Mesenchymal stem cell (in vitro differentiated cells and primary cell): ENCODE measurements around the gene PRR7.

Experiments
- DNase-seq: peaks from one replicate; pipeline ENCODE4 v3.0.0-alpha.2; 2013
- H2AFZ ChIP-seq: one replicate; pipeline ENCODE4 v1.6.1; 2013; ENCODE audit warnings: low read depth, mild to moderate bottlenecking, control low read depth, inconsistent platforms, low read length, moderate library complexity
- H2AK5ac ChIP-seq: 2 replicates; pipeline ENCODE4 v1.6.1; 2013; ENCODE audit warnings: low read length, moderate library complexity, mild to moderate bottlenecking, inconsistent platforms; ENCODE audit not compliant: severe bottlenecking
- H2BK120ac ChIP-seq: one replicate; pipeline ENCODE4 v1.6.1; 2013; ENCODE audit warnings: low read depth, mild to moderate bottlenecking, inconsistent platforms, low read length, moderate library complexity
- H2BK12ac ChIP-seq, 2 experiments: one replicate each; pipeline ENCODE4 v1.6.1; 2013; ENCODE audit warnings: inconsistent platforms in 2 of 2, low read length in 2 of 2, mild to moderate bottlenecking in 2 of 2, moderate library complexity in 2 of 2, control low read depth in 1 of 2
- H2BK15ac ChIP-seq: one replicate; pipeline ENCODE4 v1.6.1; 2013; ENCODE audit warnings: mild to moderate bottlenecking, low read depth, inconsistent platforms; ENCODE audit not compliant: poor library complexity, severe bottlenecking
- H2BK5ac ChIP-seq: 2 replicates; pipeline ENCODE4 v1.6.1; 2013; ENCODE audit warnings: low read depth, mild to moderate bottlenecking, low read length, control low read depth, inconsistent platforms; ENCODE audit not compliant: poor library complexity, severe bottlenecking
- H3K14ac ChIP-seq, 2 experiments: one replicate each; pipeline ENCODE4 v1.6.1; 2013; ENCODE audit warnings: inconsistent platforms in 2 of 2, low read length in 2 of 2, control low read depth in 1 of 2, mild to moderate bottlenecking in 1 of 2, moderate library complexity in 1 of 2
- H3K18ac ChIP-seq, 2 experiments: one replicate each; pipeline ENCODE4 v1.6.1; 2013; ENCODE audit warnings: inconsistent platforms in 2 of 2, low read length in 2 of 2, control low read depth in 1 of 2, low read depth in 1 of 2, mild to moderate bottlenecking in 1 of 2
- H3K23ac ChIP-seq, 2 experiments: one replicate each; pipeline ENCODE4 v1.6.1; 2013; ENCODE audit warnings: inconsistent platforms in 2 of 2, low read length in 2 of 2, mild to moderate bottlenecking in 2 of 2, moderate library complexity in 2 of 2, control low read depth in 1 of 2
- H3K27ac ChIP-seq: 2 replicates; pipeline ENCODE4 v1.5.1; 2013; ENCODE audit warnings: mild to moderate bottlenecking, moderate library complexity, low read length, control low read depth, inconsistent platforms; ENCODE audit not compliant: poor library complexity, severe bottlenecking
- H3K27me3 ChIP-seq, 2 experiments: 2 replicates each; pipeline versions ENCODE4 v1.6.1 to v1.7.0; 2013; ENCODE audit warnings: low read length in 2 of 2, mild to moderate bottlenecking in 2 of 2, moderate library complexity in 2 of 2, control low read depth in 1 of 2, inconsistent platforms in 1 of 2; ENCODE audit not compliant: control insufficient read depth in 1 of 2, insufficient read depth in 1 of 2
- H3K36me3 ChIP-seq, 2 experiments: 2 replicates each; pipeline versions ENCODE4 v1.6.1 to v1.7.0; 2013; ENCODE audit warnings: low read length in 2 of 2, control low read depth in 1 of 2, inconsistent platforms in 1 of 2, low read depth in 1 of 2, mild to moderate bottlenecking in 1 of 2; ENCODE audit not compliant: insufficient read depth in 2 of 2, control insufficient read depth in 1 of 2
- H3K4ac ChIP-seq, 2 experiments: one replicate each; pipeline ENCODE4 v1.6.1; 2013; ENCODE audit warnings: inconsistent platforms in 2 of 2, low read length in 2 of 2, mild to moderate bottlenecking in 2 of 2, moderate library complexity in 2 of 2, control low read depth in 1 of 2, low read depth in 1 of 2
- H3K4me1 ChIP-seq: 2 replicates; pipeline ENCODE4 v1.6.1; 2013; ENCODE audit warnings: low read depth, low read length, control low read depth; ENCODE audit not compliant: control insufficient read depth, insufficient read depth
- H3K4me2 ChIP-seq: 2 replicates; pipeline ENCODE4 v1.6.1; 2013; ENCODE audit warnings: low read length, mild to moderate bottlenecking, inconsistent platforms; ENCODE audit not compliant: poor library complexity, severe bottlenecking
- H3K4me3 ChIP-seq, 2 experiments: 2 replicates each; pipeline versions ENCODE4 v1.5.1 to v1.7.0; 2013; ENCODE audit warnings: low read length in 2 of 2, mild to moderate bottlenecking in 2 of 2, control low read depth in 1 of 2, low read depth in 1 of 2; ENCODE audit not compliant: insufficient read depth in 1 of 2
- H3K79me1 ChIP-seq: replicated peaks from 2 replicates; pipeline ENCODE4 v1.6.1; 2013; ENCODE audit warnings: mild to moderate bottlenecking, control low read depth, low read length, inconsistent platforms; ENCODE audit not compliant: poor library complexity, severe bottlenecking
- H3K9ac ChIP-seq: 2 replicates; pipeline ENCODE4 v1.7.0; 2013; ENCODE audit warnings: mild to moderate bottlenecking, low read length, moderate library complexity
- H3K9me3 ChIP-seq: 2 replicates; pipeline ENCODE4 v1.7.0; 2013; ENCODE audit warnings: mild to moderate bottlenecking, low read length; ENCODE audit not compliant: control insufficient read depth
- H4K8ac ChIP-seq: one replicate; pipeline ENCODE4 v1.6.1; 2013; ENCODE audit warnings: inconsistent platforms, mild to moderate bottlenecking, low read length, moderate library complexity
- H4K91ac ChIP-seq: one replicate; pipeline ENCODE4 v1.6.1; 2013; ENCODE audit warnings: mild to moderate bottlenecking, low read length, inconsistent platforms
- WGBS: methylation state at CpG from one replicate; pipeline ENCODE4 v1.1.7; 2013; ENCODE audit warnings: mixed read lengths; 5-methylcytosine and 5-hydroxymethylcytosine counted together

PRR7 gene

GRCh38 chr5:177498013-177498787, 51.6 kb downstream of the PRR7 start:
- H2BK15ac ChIP-seq, result peak overlapping the region; percentile 26
- H3K4me3 ChIP-seq, result peak overlapping the region; percentile 61 to 82
- peak overlapping the region; percentile 55 for H3K27ac ChIP-seq
- H3K27me3 ChIP-seq, result no peaks in the 10 kb centered on the region
- H3K4me2 ChIP-seq, result peak overlapping the region; percentile 78
- H2BK120ac ChIP-seq, result peak overlapping the region; percentile 39
- peak overlapping the region; percentile 73 for H2AFZ ChIP-seq
- peak overlapping the region in 1 of 2 experiments; percentile 90 for H3K14ac ChIP-seq
- DNase-seq, result peak; percentile 50
- H3K36me3 ChIP-seq, result peaks cover 18 to 27% of the 10 kb centered on the region in 2 experiments
- peak overlapping the region; percentile 66 to 76 for H3K4ac ChIP-seq
- WGBS, result 12% methylated on average over 38 of the region's 48 CpGs
- peak overlapping the region; percentile 83 for H4K91ac ChIP-seq
- no peak overlapping the region for H2BK5ac ChIP-seq
- peak overlapping the region; percentile 80 for H4K8ac ChIP-seq
- H3K79me1 ChIP-seq, result peaks cover 7% of the 10 kb centered on the region
- H3K4me1 ChIP-seq, result peaks cover 38% of the 10 kb centered on the region
- H3K23ac ChIP-seq, result peak overlapping the region in 1 of 2 experiments; percentile 3
- H3K18ac ChIP-seq, result peak overlapping the region; percentile 93 to 96
- H3K9me3 ChIP-seq, result no peaks in the 10 kb centered on the region
- peak overlapping the region; percentile 77 for H3K9ac ChIP-seq
- peak overlapping the region; percentile 60 for H2AK5ac ChIP-seq
- H2BK12ac ChIP-seq, result peak overlapping the region; percentile 75 to 98

GRCh38 chr5:177499842-177500241, 53.2 kb downstream of the PRR7 start:
- H3K36me3 ChIP-seq, result peaks cover 8 to 33% of the 10 kb centered on the region in 2 experiments
- peak overlapping the region in 1 of 2 experiments; percentile 61 for H3K23ac ChIP-seq
- H2AK5ac ChIP-seq, result no peak overlapping the region
- DNase-seq, result no peak
- H2BK15ac ChIP-seq, result no peak overlapping the region
- H3K27me3 ChIP-seq, result no peaks in the 10 kb centered on the region
- no peak overlapping the region for H3K4ac ChIP-seq
- peaks cover 27% of the 10 kb centered on the region for H3K4me1 ChIP-seq
- no peak overlapping the region for H3K27ac ChIP-seq
- H3K4me2 ChIP-seq, result no peak overlapping the region
- H2BK12ac ChIP-seq, result no peak overlapping the region
- H2BK120ac ChIP-seq, result no peak overlapping the region
- H3K14ac ChIP-seq, result no peak overlapping the region
- peaks cover 7% of the 10 kb centered on the region for H3K79me1 ChIP-seq
- no peak overlapping the region for H3K4me3 ChIP-seq
- H4K91ac ChIP-seq, result peak overlapping the region; percentile 11
- no peak overlapping the region for H2AFZ ChIP-seq
- no peak overlapping the region for H4K8ac ChIP-seq
- 88% methylated on average over 6 of the region's 6 CpGs for WGBS
- no peak overlapping the region for H3K9ac ChIP-seq
- no peaks in the 10 kb centered on the region for H3K9me3 ChIP-seq
- no peak overlapping the region for H3K18ac ChIP-seq
- H2BK5ac ChIP-seq, result no peak overlapping the region

- H4K91ac ChIP-seq, result no peak overlapping the region
- WGBS, result 31% methylated on average over 10 of the region's 10 CpGs
- H2BK15ac ChIP-seq, result no peak overlapping the region
- no peak overlapping the region for H2AK5ac ChIP-seq
- H2AFZ ChIP-seq, result peak overlapping the region; percentile 65
- peak overlapping the region in 1 of 2 experiments; percentile 63 for H3K4ac ChIP-seq
- H3K18ac ChIP-seq, result peak overlapping the region in 1 of 2 experiments; percentile 41
- H3K4me3 ChIP-seq, result no peak overlapping the region
- H3K23ac ChIP-seq, result no peak overlapping the region
- peaks cover 20% of the 10 kb centered on the region for H3K4me1 ChIP-seq
- H3K9ac ChIP-seq, result peak overlapping the region; percentile 55
- H3K27me3 ChIP-seq, result no peaks in the 10 kb centered on the region
- H4K8ac ChIP-seq, result peak overlapping the region; percentile 36
- DNase-seq, result peak; percentile 88
- H3K27ac ChIP-seq, result peak overlapping the region; percentile 22
- H2BK120ac ChIP-seq, result no peak overlapping the region
- peaks cover 7% of the 10 kb centered on the region for H3K79me1 ChIP-seq
- peak overlapping the region; percentile 18 to 76 for H2BK12ac ChIP-seq
- H2BK5ac ChIP-seq, result no peak overlapping the region
- H3K14ac ChIP-seq, result no peak overlapping the region
- no peak overlapping the region for H3K4me2 ChIP-seq
- no peaks in the 10 kb centered on the region for H3K9me3 ChIP-seq
- peaks cover 4 to 30% of the 10 kb centered on the region in 2 experiments for H3K36me3 ChIP-seq
These were observed 54.3 kb downstream of the PRR7 start for GRCh38 chr5:177500685-177501522.
